ENCODE data around the gene CEPT1. TPM values are rescaled to one million over a fixed set of nuclear protein-coding genes. Genes with fewer than 3 reads are reported as not detected.

The CEPT1 gene
- total and polyA plus RNA-seq, 2 of the 4 experiments (the other 2 are of a cell fraction), result 13.3 to 27.4 TPM

DNA sequence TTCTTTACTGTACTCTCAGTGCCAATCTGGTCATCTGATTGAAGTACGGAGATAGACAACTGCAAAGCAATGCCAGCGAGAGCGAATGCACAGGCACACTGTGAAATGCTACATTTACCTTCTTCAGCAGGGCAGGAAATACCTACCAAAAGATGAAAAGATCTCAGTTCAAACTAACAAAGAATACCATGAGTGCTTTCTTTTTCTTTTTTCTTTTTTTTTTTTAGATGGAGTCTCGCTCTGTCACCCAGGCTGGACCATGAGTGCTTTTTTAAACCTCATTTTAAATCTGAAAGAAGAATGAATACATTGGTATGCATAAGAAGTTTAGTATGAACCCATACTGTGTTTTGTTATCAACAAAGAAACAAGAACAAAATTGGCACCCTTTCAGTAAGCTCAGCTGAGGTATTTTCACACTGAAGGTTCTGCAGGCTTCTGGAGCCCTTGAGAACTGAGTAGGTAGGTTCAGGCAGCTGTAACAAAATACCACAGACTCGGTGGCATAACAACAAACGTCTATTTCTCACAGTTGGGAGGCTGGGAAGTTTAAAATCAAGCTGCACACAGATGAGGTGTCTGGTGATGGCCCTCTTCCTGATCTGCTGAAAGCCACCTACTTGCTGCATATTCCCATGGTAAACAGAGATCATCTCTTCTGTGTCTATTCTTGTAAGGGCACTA is 85.8 kb downstream of the CEPT1 start (continued):
- TF ChIP-seq RAD21 (IDR thresholded peaks at IDR 0.05; ENCODE audit: low read length), result no peak

GRCh38 chr1:111227434-111227833 is 87.4 kb downstream of the CEPT1 start, which contains the start of gene CHI3L2:
Gene CHI3L2 (plus strand): TSS chr1:111227713. CDS start chr1:111227730, 17 bp downstream.
- Histone ChIP-seq H3K9ac (ENCODE audit: low read depth, low read length) (no peak within 1 kb of the TSS), H3K27ac (ENCODE audit: insufficient read depth, low read length) (peak within 1 kb of the TSS; percentile 66; the same call in 1 of the 2 replicates), H3K27me3 (ENCODE audit: control insufficient read depth, insufficient read depth, low read length) (no peaks in the 10 kb centered on the region), H3K14ac (replicated peaks; ENCODE audit: low read depth, low read length) (0 out of 2 replicates have a peak within 1 kb of the TSS, but pooled peaks have one; percentile 21), H3K4me1 (ENCODE audit: control insufficient read depth, insufficient read depth, low read length) (peaks cover 12% of the 10 kb centered on the region), H2BK15ac (ENCODE audit: low read depth, low read length) (no peak within 1 kb of the TSS), H2BK120ac (ENCODE audit: low read depth, low read length) (peak within 1 kb of the TSS; percentile 60), H2BK5ac (ENCODE audit: low read depth, low read length, poor library complexity, severe bottlenecking) (peak within 1 kb of the TSS; percentile 35), H3K36me3 (ENCODE audit: control insufficient read depth, insufficient read depth, low read length) (no peaks in the 10 kb centered on the region), H3K4me3 (ENCODE audit: insufficient read depth, low read depth, low read length) (no peak within 1 kb of the TSS), H2AK5ac (ENCODE audit: low read depth, low read length) (no peak within 1 kb of the TSS; the same call in 1 of the 2 replicates), H3K9me1 (ENCODE audit: insufficient read depth, low read length) (no peaks in the 10 kb centered on the region), H4K20me1 (ENCODE audit: insufficient read depth, low read length) (no peaks in the 10 kb centered on the region), H4K91ac (ENCODE audit: insufficient read depth, low read depth, low read length) (no peak within 1 kb of the TSS), H3K79me1 (ENCODE audit: low read depth in 1 of 2, low read length in 2 of 2) (no peaks in the 10 kb centered on the region), H2BK20ac (ENCODE audit: low read depth, low read length) (no peak within 1 kb of the TSS), H4K5ac (ENCODE audit: low read depth, low read length) (peak within 1 kb of the TSS; percentile 29), H3K4ac (ENCODE audit: low read depth, low read length) (no peak within 1 kb of the TSS), H3K56ac (ENCODE audit: extremely low read depth, insufficient read depth, low read length) (no peak within 1 kb of the TSS), H3K4me2 (ENCODE audit: low read depth, low read length) (peak within 1 kb of the TSS; percentile 58), H4K8ac (ENCODE audit: low read depth in 2 of 2, low read length in 2 of 2) (peak within 1 kb of the TSS in 1 of 2 experiments; percentile 27; a peak in 1 of 4 replicates), H2AFZ (replicated peaks; ENCODE audit: low read length, poor library complexity) (peak within 1 kb of the TSS; percentile 67), H3K18ac (ENCODE audit: low read depth, low read length) (peak within 1 kb of the TSS; percentile 67), H2AK9ac (replicated peaks; ENCODE audit: low read depth, low read length, poor library complexity) (no peak within 1 kb of the TSS), H3K23ac (ENCODE audit: low read depth, low read length) (no peak within 1 kb of the TSS), H3K9me3 (ENCODE audit: control insufficient read depth, insufficient read depth, low read length) (no peaks in the 10 kb centered on the region)
- ATAC-seq (ENCODE audit: low read depth) (no peak), DNase-seq (peak; percentile 41)
- intact Hi-C loops (cut with micrococcal nuclease) (loop anchor here (5.0 to 10.0 kb wide), 2 partner anchors 193 to 530 kb away; partner anchors contain the start of gene DDX20), in situ Hi-C loops (cut with MboI; ENCODE audit: low sequenced_read_pairs) (loop anchor here (10.0 kb wide), 3 partner anchors 107 to 537 kb away; no protein-coding TSS in a partner anchor), dilution Hi-C loops (cut with HindIII; ENCODE audit: low sequenced_read_pairs, unreplicated experiment) (no loop called here)
- BruUV-seq (replicated peaks), result no TSS peak
- ChIA-PET CTCF (interaction anchor here (1.4 kb wide), 1 partner anchor 173 kb away, joined by 3 read pairs; no protein-coding TSS in a partner anchor), POLR2A (ENCODE audit: unreplicated experiment) (no interaction called here)
- TF ChIP-seq NFE2L2 (IDR thresholded peaks at IDR 0.05; ENCODE audit: low read depth, low read length), result no peak
- TF ChIP-seq CTCF (conservative IDR thresholded peaks at IDR 0.05; ENCODE audit: low read depth, low read length), result no peak
- no peak for TF ChIP-seq MXI1 (IDR thresholded peaks at IDR 0.05; ENCODE audit: borderline replicate concordance, low read depth, low read length)
- no peak for TF ChIP-seq SMC3 (IDR thresholded peaks at IDR 0.05; ENCODE audit: low read depth, low read length)
- no peak for TF ChIP-seq POLR2A (IDR thresholded peaks at IDR 0.05; ENCODE audit: low read depth, low read length)
- no peak for TF ChIP-seq RCOR1 (IDR thresholded peaks at IDR 0.05; ENCODE audit: insufficient replicate concordance, low read length)
- TF ChIP-seq FOS (IDR thresholded peaks at IDR 0.05; ENCODE audit: low read depth, low read length), result no peak
- no peak for TF ChIP-seq CEBPB (IDR thresholded peaks at IDR 0.05; ENCODE audit: low read depth, low read length)
- TF ChIP-seq USF2 (IDR thresholded peaks at IDR 0.05; ENCODE audit: low read depth, low read length), result no peak
- no peak for TF ChIP-seq MAZ (IDR thresholded peaks at IDR 0.05; ENCODE audit: borderline replicate concordance, low read depth, low read length)
- TF ChIP-seq MAFK (IDR thresholded peaks at IDR 0.05; ENCODE audit: low read depth, low read length), result no peak
- 72% methylated on average over 2 of the region's 3 CpGs; no CpG with 5 or more reads in 1 of the 2 experiments for WGBS, 2 experiments (ENCODE audit: extremely low coverage in 2 of 2, insufficient read length in 1 of 2)

Data from IMR-90 (cell line).